GM12892 (cell line): Measurements from ENCODE around the gene SCUBE1.

Experiments used
- DNase-seq: peaks from one replicate; pipeline ENCODE4 v3.0.0; 2011; ENCODE audit not compliant: insufficient read length
- FAIRE-seq: peaks from 2 replicates; lab custom pipeline; 2011; peaks lifted over from hg19 to GRCh38; lab: Jason Lieb, UNC
- POLR2A ChIP-seq: IDR thresholded peaks from 2 replicates; pipeline ENCODE4 v1.6.1; 2011; ENCODE audit warnings: low read depth, low read length, control low read depth
- POLR2AphosphoS5 ChIP-seq: IDR thresholded peaks from 2 replicates; pipeline ENCODE4 v1.6.1; 2011; ENCODE audit warnings: low read depth, low read length, control low read depth
- TAF1 ChIP-seq: IDR thresholded peaks from 2 replicates; pipeline ENCODE4 v1.6.1; 2011; ENCODE audit warnings: low read depth, mild to moderate bottlenecking, control low read depth, low read length, borderline replicate concordance

Gene SCUBE1

GRCh38 chr22:43351966-43352345 is 8.8 kb upstream of the SCUBE1 start:
- TF ChIP-seq TAF1 (no peak), POLR2AphosphoS5 (no peak), POLR2A (no peak)
- FAIRE-seq, result no peak

GRCh38 chr22:43349636-43350035 is 6.5 kb upstream of the SCUBE1 start:
- no peak for TF ChIP-seq POLR2AphosphoS5
- no peak for TF ChIP-seq POLR2A
- TF ChIP-seq TAF1, result no peak
- FAIRE-seq (no peak), DNase-seq (no peak)

More at GRCh38 chr22:43351966-43352345, 8.8 kb upstream of the SCUBE1 start:
- no peak for DNase-seq

- TF ChIP-seq TAF1 (no peak), POLR2A (no peak), POLR2AphosphoS5 (no peak)
- FAIRE-seq (peak; percentile 89), DNase-seq (peak; percentile 73)
Measured at GRCh38 chr22:43346521-43346929, 3.4 kb upstream of the SCUBE1 start.

GRCh38 chr22:43345761-43346301 is 2.7 kb upstream of the SCUBE1 start:
- FAIRE-seq (peak; percentile 17), DNase-seq (peak; percentile 45)
- no peak for TF ChIP-seq POLR2AphosphoS5
- TF ChIP-seq POLR2A, result no peak
- TF ChIP-seq TAF1, result no peak

GRCh38 chr22:43345356-43345755 is 2.2 kb upstream of the SCUBE1 start:
- no peak for DNase-seq
- FAIRE-seq, result no peak
- TF ChIP-seq POLR2A (no peak), TAF1 (no peak)

- FAIRE-seq (no peak), DNase-seq (no peak)
- TF ChIP-seq POLR2AphosphoS5 (no peak), TAF1 (no peak)
Measured at GRCh38 chr22:43344520-43344787, 1.3 kb upstream of the SCUBE1 start.

- TF ChIP-seq POLR2A (no peak), POLR2AphosphoS5 (no peak), TAF1 (no peak)
- no peak for FAIRE-seq
- no peak for DNase-seq
Measured at GRCh38 chr22:43343670-43344519, 723 bp upstream of the SCUBE1 start.

GRCh38 chr22:43342347-43343261 is 568 bp downstream of the SCUBE1 start:
- DNase-seq (no peak), FAIRE-seq (no peak)
- TF ChIP-seq TAF1, result no peak
- no peak for TF ChIP-seq POLR2AphosphoS5
- no peak for TF ChIP-seq POLR2A

- no peak for FAIRE-seq
- TF ChIP-seq POLR2AphosphoS5 (no peak), POLR2A (no peak), TAF1 (no peak)
- DNase-seq, result no peak
Measured at GRCh38 chr22:43341565-43341964, 1.6 kb downstream of the SCUBE1 start.

- DNase-seq, result no peak
- TF ChIP-seq TAF1, result no peak
- no peak for TF ChIP-seq POLR2AphosphoS5
- TF ChIP-seq POLR2A, result no peak
- no peak for FAIRE-seq
Measured at GRCh38 chr22:43338766-43339345, 4.3 kb downstream of the SCUBE1 start.

- no peak for DNase-seq
- no peak for TF ChIP-seq POLR2A
- no peak for TF ChIP-seq TAF1
- TF ChIP-seq POLR2AphosphoS5, result no peak
- FAIRE-seq, result no peak
Measured at GRCh38 chr22:43337946-43338345, 5.2 kb downstream of the SCUBE1 start.

GRCh38 chr22:43337385-43337784 is 5.8 kb downstream of the SCUBE1 start:
- TF ChIP-seq POLR2AphosphoS5 (no peak), TAF1 (no peak), POLR2A (no peak)
- FAIRE-seq (no peak), DNase-seq (no peak)

GRCh38 chr22:43334378-43334777 is 8.8 kb downstream of the SCUBE1 start:
- TF ChIP-seq POLR2AphosphoS5 (no peak), TAF1 (no peak), POLR2A (no peak)
- FAIRE-seq (no peak), DNase-seq (no peak)
